DND-41 (cell line): ENCODE data around the gene INMT.

Source experiments
- ATAC-seq: fragments of 200-7000 bp; cut with Tn5 transposase; 3 replicates; pipeline ENCODE4 v1.9.1; 2021; ENCODE audit warnings: low read depth; ENCODE audit not compliant: insufficient read depth
- DNase-seq: peaks from one replicate; pipeline ENCODE4 v3.0.0-alpha.2; 2020
- H2AFZ ChIP-seq: 2 replicates; pipeline ENCODE4 v1.6.0; 2012; ENCODE audit warnings: low read depth, low read length
- H3K27ac ChIP-seq: 2 replicates; pipeline ENCODE4 v1.5.1; 2012; ENCODE audit warnings: low read length, inconsistent platforms
- H3K27me3 ChIP-seq: fragments of 200-600 bp; sonication (generic); 2 replicates; pipeline ENCODE4 v1.6.0; 2012; ENCODE audit warnings: low read length, mild to moderate bottlenecking, inconsistent platforms; ENCODE audit not compliant: insufficient read depth, poor library complexity
- H3K36me3 ChIP-seq: 2 replicates; pipeline ENCODE4 v1.5.1; 2012; ENCODE audit warnings: low read length, inconsistent platforms; ENCODE audit not compliant: insufficient read depth
- H3K4me1 ChIP-seq: 2 replicates; pipeline ENCODE4 v1.5.1; 2012; ENCODE audit warnings: mild to moderate bottlenecking, low read length; ENCODE audit not compliant: insufficient read depth
- H3K4me2 ChIP-seq: 2 replicates; pipeline ENCODE4 v1.6.0; 2012; ENCODE audit warnings: mild to moderate bottlenecking, moderate library complexity, low read length, inconsistent platforms; ENCODE audit not compliant: insufficient read depth
- H3K4me3 ChIP-seq, 2 experiments: fragments of 200-600 bp in 1 of 2; shearing (Covaris generic) in 1 of 2; 2 replicates each; pipeline ENCODE4 v1.5.1; 2012 to 2016; ENCODE audit warnings: inconsistent platforms in 2 of 2, low read length in 2 of 2, mild to moderate bottlenecking in 2 of 2, low read depth in 1 of 2, moderate library complexity in 1 of 2
- H3K79me2 ChIP-seq: 2 replicates; pipeline ENCODE4 v1.6.0; 2012; ENCODE audit warnings: low read length, inconsistent platforms; ENCODE audit not compliant: insufficient read depth
- H3K9ac ChIP-seq: 2 replicates; pipeline ENCODE4 v1.6.0; 2012; ENCODE audit warnings: low read depth, mild to moderate bottlenecking, inconsistent platforms, low read length, moderate library complexity
- H3K9me3 ChIP-seq: 2 replicates; pipeline ENCODE4 v1.5.1; 2012; ENCODE audit warnings: low read length, moderate library complexity, mild to moderate bottlenecking, inconsistent platforms; ENCODE audit not compliant: insufficient read depth, severe bottlenecking
- H4K20me1 ChIP-seq: 2 replicates; pipeline ENCODE4 v1.6.0; 2012; ENCODE audit warnings: low read length; ENCODE audit not compliant: insufficient read depth
- CTCF ChIP-seq: IDR thresholded peaks from 2 replicates; pipeline ENCODE4 v1.5.1; 2012; ENCODE audit warnings: borderline replicate concordance, low read length, moderate library complexity, mild to moderate bottlenecking; ENCODE audit not compliant: poor library complexity, severe bottlenecking; ENCODE audit errors: extremely low read depth
- EZH2 ChIP-seq: IDR thresholded peaks from 3 replicates; pipeline ENCODE4 v1.6.1; 2012; ENCODE audit warnings: borderline replicate concordance, low read depth, mild to moderate bottlenecking, moderate library complexity, low read length, inconsistent platforms; ENCODE audit not compliant: severe bottlenecking

Gene INMT

GRCh38 chr7:30789334-30789711 lies 37.4 kb downstream of the INMT start:
- no peak for DNase-seq
- no peak overlapping the region for H3K27ac ChIP-seq
- H3K9ac ChIP-seq = no peak overlapping the region
- no peak overlapping the region for H2AFZ ChIP-seq
- no peaks in the 10 kb centered on the region for H3K27me3 ChIP-seq
- TF ChIP-seq CTCF (no peak), EZH2 (no peak)
- no peaks in the 10 kb centered on the region for H3K9me3 ChIP-seq
- H3K4me1 ChIP-seq = no peaks in the 10 kb centered on the region
- no peaks in the 10 kb centered on the region for H4K20me1 ChIP-seq
- H3K36me3 ChIP-seq = peaks cover 12% of the 10 kb centered on the region
- ATAC-seq = no peak
- no peak overlapping the region for H3K4me3 ChIP-seq
- no peaks in the 10 kb centered on the region for H3K79me2 ChIP-seq
- H3K4me2 ChIP-seq = no peak overlapping the region

- H3K4me1 ChIP-seq = peaks cover 8% of the 10 kb centered on the region
- H2AFZ ChIP-seq = no peak overlapping the region
- ATAC-seq (no peak), DNase-seq (no peak)
- no peaks in the 10 kb centered on the region for H3K9me3 ChIP-seq
- no peaks in the 10 kb centered on the region for H3K79me2 ChIP-seq
- no peak overlapping the region for H3K4me2 ChIP-seq
- H3K36me3 ChIP-seq = peaks cover 12% of the 10 kb centered on the region
- no peaks in the 10 kb centered on the region for H3K27me3 ChIP-seq
- no peak overlapping the region for H3K9ac ChIP-seq
- H3K27ac ChIP-seq = no peak overlapping the region
- H3K4me3 ChIP-seq = no peak overlapping the region
- H4K20me1 ChIP-seq = no peaks in the 10 kb centered on the region
- TF ChIP-seq EZH2 = no peak
- TF ChIP-seq CTCF = no peak
Measured at GRCh38 chr7:30790356-30790755, 38.4 kb downstream of the INMT start.

GRCh38 chr7:30791114-30791513 lies 39.2 kb downstream of the INMT start:
- peaks cover 15% of the 10 kb centered on the region for H3K4me1 ChIP-seq
- ATAC-seq (no peak), DNase-seq (no peak)
- no peak overlapping the region for H3K9ac ChIP-seq
- no peaks in the 10 kb centered on the region for H3K9me3 ChIP-seq
- H3K4me2 ChIP-seq = no peak overlapping the region
- no peak overlapping the region for H3K4me3 ChIP-seq
- H3K27me3 ChIP-seq = no peaks in the 10 kb centered on the region
- H2AFZ ChIP-seq = no peak overlapping the region
- H3K79me2 ChIP-seq = no peaks in the 10 kb centered on the region
- H4K20me1 ChIP-seq = no peaks in the 10 kb centered on the region
- no peak for TF ChIP-seq CTCF
- peaks cover 12% of the 10 kb centered on the region for H3K36me3 ChIP-seq
- H3K27ac ChIP-seq = no peak overlapping the region
